IMR-90 (cell line): ENCODE measurements around the gene OTUB2.

ENCODE experiments used
- CHD1 ChIP-seq: IDR thresholded peaks from 2 replicates; pipeline ENCODE4 v1.6.1; 2012; ENCODE audit warnings: low read depth, low read length, improper control_type of control experiment
- CTCF ChIP-seq: conservative IDR thresholded peaks from 2 replicates; pipeline ENCODE4 v1.5.1; 2012; ENCODE audit warnings: mild to moderate bottlenecking, low read depth, low read length, improper control_type of control experiment
- MAFK ChIP-seq: IDR thresholded peaks from 2 replicates; pipeline ENCODE4 v1.6.1; 2012; ENCODE audit warnings: low read depth, low read length, improper control_type of control experiment
- POLR2A ChIP-seq: IDR thresholded peaks from 2 replicates; pipeline ENCODE4 v1.6.1; 2012; ENCODE audit warnings: mild to moderate bottlenecking, low read depth, low read length
- RCOR1 ChIP-seq: IDR thresholded peaks from 2 replicates; pipeline ENCODE4 v1.6.1; 2012; ENCODE audit warnings: mild to moderate bottlenecking, low read length, improper control_type of control experiment; ENCODE audit not compliant: insufficient replicate concordance

GRCh38 chr14:94075008-94075407, 48.9 kb downstream of the OTUB2 start:
- TF ChIP-seq MAFK (no peak), CTCF (no peak), CHD1 (no peak), RCOR1 (no peak), POLR2A (no peak)
